HFF-Myc (cell line): ENCODE data around the gene AQP2.

Experiments used
- DNase-seq: peaks from one replicate; pipeline ENCODE4 v3.0.0-alpha.2; 2011; ENCODE audit warnings: low read depth; ENCODE audit errors: extremely low read depth
- H3K4me3 ChIP-seq: replicated peaks from 2 replicates; pipeline ENCODE4 v1.5.1; 2011; ENCODE audit warnings: low read depth, mild to moderate bottlenecking, control low read depth, low read length
- CTCF ChIP-seq: IDR thresholded peaks from 2 replicates; pipeline ENCODE4 v1.5.1; 2012; ENCODE audit warnings: mild to moderate bottlenecking, low read depth, low read length, control low read depth; ENCODE audit errors: missing control alignments

The AQP2 gene

GRCh38 chr12:49960474-49961110 is 10.1 kb downstream of the AQP2 start:
- H3K4me3 ChIP-seq, result no peak overlapping the region
- DNase-seq, result no peak
- no peak for TF ChIP-seq CTCF

- TF ChIP-seq CTCF, result no peak
- DNase-seq, result no peak
- H3K4me3 ChIP-seq, result no peak within 1 kb of the TSS
Measured at GRCh38 chr12:49961111-49961922, 10.8 kb downstream of the AQP2 start, which contains the start of gene AQP5. Gene AQP5, plus strand, starts transcription at chr12:49961872. Its CDS starts 146 bp downstream, at chr12:49962018.

GRCh38 chr12:49961993-49962764 is 11.6 kb downstream of the AQP2 start:
- no peak overlapping the region for H3K4me3 ChIP-seq
- DNase-seq, result no peak
- no peak for TF ChIP-seq CTCF

DNA sequence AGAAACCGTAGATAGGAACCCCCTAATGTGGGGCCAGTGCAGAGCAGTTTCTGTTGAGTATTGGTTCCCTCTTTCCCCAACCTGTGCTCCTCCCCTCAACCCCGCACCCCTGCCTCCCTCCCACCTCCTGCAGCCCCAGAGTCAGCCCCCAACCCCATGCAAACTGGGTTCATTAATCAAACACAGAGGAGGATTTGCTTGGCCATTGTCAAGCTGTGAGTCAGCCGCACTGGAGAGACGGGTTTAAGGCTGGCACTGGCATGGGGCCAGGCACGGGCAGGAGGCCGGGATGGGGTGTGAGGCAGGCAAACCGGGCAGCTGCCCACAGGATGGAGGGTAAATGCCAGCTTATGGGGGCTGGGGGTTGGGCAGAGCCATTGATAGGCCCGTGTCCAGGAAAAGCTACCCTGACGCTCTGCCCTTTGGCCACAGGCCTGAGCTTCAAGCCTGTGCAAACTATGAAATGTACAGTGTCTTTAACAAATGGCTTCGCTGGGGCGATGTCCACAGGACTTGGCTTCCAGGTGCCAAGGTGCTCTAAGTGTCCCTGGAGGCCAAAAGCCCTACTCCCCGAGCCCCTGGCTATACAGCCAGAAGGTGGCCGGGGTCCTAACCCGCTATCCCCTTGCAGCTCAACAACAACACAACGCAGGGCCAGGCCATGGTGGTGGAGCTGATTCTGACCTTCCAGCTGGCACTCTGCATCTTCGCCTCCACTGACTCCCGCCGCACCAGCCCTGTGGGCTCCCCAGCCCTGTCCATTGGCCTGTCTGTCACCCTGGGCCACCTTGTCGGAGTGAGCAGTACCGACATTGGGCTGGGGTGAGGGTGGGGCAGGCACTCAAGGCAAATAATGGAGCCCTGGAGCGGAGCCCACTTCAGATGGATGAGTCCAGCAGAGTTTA is 12.6 kb downstream of the AQP2 start:
- H3K4me3 ChIP-seq, result no peak overlapping the region
- no peak for TF ChIP-seq CTCF
- no peak for DNase-seq

- no peak for TF ChIP-seq CTCF
- H3K4me3 ChIP-seq, result no peak overlapping the region
- no peak for DNase-seq
Measured at GRCh38 chr12:49963976-49964815, 13.7 kb downstream of the AQP2 start.
